Nephron (organoid): ENCODE measurements around the gene WASHC4.

ENCODE experiments used
- H3K27ac Mint-ChIP-seq, 3 experiments: 2 replicates each; pipeline ENCODE4 v1.8.0; 2020; ENCODE audit warnings: mixed read lengths in 3 of 3, mild to moderate bottlenecking in 2 of 3, moderate library complexity in 1 of 3
- H3K27me3 Mint-ChIP-seq: 2 replicates; pipeline ENCODE4 v1.8.0; 2021; ENCODE audit warnings: low read depth, mild to moderate bottlenecking, moderate library complexity, mixed read lengths
- H3K36me3 Mint-ChIP-seq: 2 replicates; pipeline ENCODE4 v1.8.0; 2020; ENCODE audit warnings: low read depth, mixed read lengths
- H3K4me1 Mint-ChIP-seq: 2 replicates; pipeline ENCODE4 v1.8.0; 2020; ENCODE audit warnings: mixed read lengths
- H3K4me3 Mint-ChIP-seq, 3 experiments: 2 replicates each; pipeline ENCODE4 v1.8.0; 2020; ENCODE audit warnings: mild to moderate bottlenecking in 3 of 3, mixed read lengths in 3 of 3, moderate library complexity in 2 of 3
- H3K9me3 Mint-ChIP-seq: 2 replicates; pipeline ENCODE4 v1.8.0; 2020; ENCODE audit warnings: mixed read lengths
- TF ChIP-seq, protein P1 (sequence below), 3 experiments: fragments of 200-600 bp; sonication (generic); IDR thresholded peaks; one replicate each; pipeline ENCODE4 v1.5.0; 2021; ENCODE audit warnings: antibody characterized with exemption in 3 of 3; ENCODE audit not compliant: unreplicated experiment in 3 of 3

WASHC4 gene

GRCh38 chr12:105141320-105141922 is 33.9 kb downstream of the WASHC4 start:
- H3K4me3 Mint-ChIP-seq = no peak overlapping the region

DNA sequence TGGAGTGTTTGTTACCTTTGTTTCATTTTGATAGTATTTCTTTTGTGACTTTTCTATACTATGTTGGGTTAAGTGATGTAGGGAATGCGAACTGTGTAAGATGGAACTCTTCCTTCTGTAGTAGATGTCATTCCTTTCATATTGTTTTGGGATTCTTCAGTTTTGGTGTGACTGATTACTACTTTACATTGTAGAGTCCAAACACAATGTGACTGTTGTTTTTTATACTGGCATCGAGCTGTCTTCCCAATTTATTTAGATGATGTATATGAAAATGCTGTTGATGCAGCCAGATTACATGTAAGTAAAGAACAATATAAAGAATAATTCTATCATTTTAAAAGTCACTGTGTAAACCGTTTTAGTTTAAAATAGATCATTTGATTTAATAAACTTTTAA is 34.7 kb downstream of the WASHC4 start:
- no peaks in the 10 kb centered on the region for H3K9me3 Mint-ChIP-seq
- H3K4me1 Mint-ChIP-seq = no peaks in the 10 kb centered on the region
- no peaks in the 10 kb centered on the region for H3K27me3 Mint-ChIP-seq
- H3K36me3 Mint-ChIP-seq = peaks cover 56% of the 10 kb centered on the region
- no peak overlapping the region for H3K4me3 Mint-ChIP-seq
- TF ChIP-seq, protein P1, sequence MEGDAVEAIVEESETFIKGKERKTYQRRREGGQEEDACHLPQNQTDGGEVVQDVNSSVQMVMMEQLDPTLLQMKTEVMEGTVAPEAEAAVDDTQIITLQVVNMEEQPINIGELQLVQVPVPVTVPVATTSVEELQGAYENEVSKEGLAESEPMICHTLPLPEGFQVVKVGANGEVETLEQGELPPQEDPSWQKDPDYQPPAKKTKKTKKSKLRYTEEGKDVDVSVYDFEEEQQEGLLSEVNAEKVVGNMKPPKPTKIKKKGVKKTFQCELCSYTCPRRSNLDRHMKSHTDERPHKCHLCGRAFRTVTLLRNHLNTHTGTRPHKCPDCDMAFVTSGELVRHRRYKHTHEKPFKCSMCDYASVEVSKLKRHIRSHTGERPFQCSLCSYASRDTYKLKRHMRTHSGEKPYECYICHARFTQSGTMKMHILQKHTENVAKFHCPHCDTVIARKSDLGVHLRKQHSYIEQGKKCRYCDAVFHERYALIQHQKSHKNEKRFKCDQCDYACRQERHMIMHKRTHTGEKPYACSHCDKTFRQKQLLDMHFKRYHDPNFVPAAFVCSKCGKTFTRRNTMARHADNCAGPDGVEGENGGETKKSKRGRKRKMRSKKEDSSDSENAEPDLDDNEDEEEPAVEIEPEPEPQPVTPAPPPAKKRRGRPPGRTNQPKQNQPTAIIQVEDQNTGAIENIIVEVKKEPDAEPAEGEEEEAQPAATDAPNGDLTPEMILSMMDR (IDR thresholded peaks at IDR 0.05; ENCODE audit: unreplicated experiment in 3 of 3) = no peak
- no peak overlapping the region for H3K27ac Mint-ChIP-seq

More at GRCh38 chr12:105141320-105141922, 33.9 kb downstream of the WASHC4 start:
- Mint-ChIP-seq H3K9me3 (no peaks in the 10 kb centered on the region), H3K27ac (no peak overlapping the region), H3K27me3 (no peaks in the 10 kb centered on the region), H3K36me3 (peaks cover 56% of the 10 kb centered on the region), H3K4me1 (no peaks in the 10 kb centered on the region)
- TF ChIP-seq, protein P1 (IDR thresholded peaks at IDR 0.05; ENCODE audit: unreplicated experiment in 3 of 3) = no peak

DNA sequence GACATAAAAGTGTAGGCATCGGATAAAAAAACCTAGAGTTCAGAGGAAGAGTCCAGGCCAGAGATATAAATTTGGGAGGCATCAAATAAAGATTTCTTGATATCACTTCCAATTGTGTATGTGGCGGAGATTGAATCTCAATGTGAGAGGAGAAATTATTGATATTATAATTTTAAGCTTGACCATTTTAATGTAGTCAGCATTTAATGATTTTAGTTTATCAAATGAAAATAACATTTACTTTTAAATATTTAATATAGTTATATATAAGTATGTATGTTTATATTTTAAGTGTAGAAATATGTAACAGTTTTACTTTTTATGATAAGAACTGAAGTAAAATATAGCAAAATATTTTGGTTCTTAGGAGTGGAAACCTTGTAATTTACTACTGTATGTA is 48.7 kb downstream of the WASHC4 start:
- TF ChIP-seq, protein P1 (IDR thresholded peaks at IDR 0.05; ENCODE audit: unreplicated experiment in 3 of 3) = no peak
- Mint-ChIP-seq H3K27me3 (no peaks in the 10 kb centered on the region), H3K27ac (no peak overlapping the region), H3K4me1 (no peaks in the 10 kb centered on the region), H3K36me3 (peaks cover 50% of the 10 kb centered on the region), H3K4me3 (no peak overlapping the region), H3K9me3 (no peaks in the 10 kb centered on the region)

GRCh38 chr12:105157606-105158005 is 50.1 kb downstream of the WASHC4 start:
- TF ChIP-seq, protein P1 (IDR thresholded peaks at IDR 0.05; ENCODE audit: unreplicated experiment in 3 of 3) = no peak
- Mint-ChIP-seq H3K27me3 (no peaks in the 10 kb centered on the region), H3K36me3 (peaks cover 55% of the 10 kb centered on the region), H3K4me1 (no peaks in the 10 kb centered on the region), H3K27ac (no peak overlapping the region), H3K4me3 (no peak overlapping the region), H3K9me3 (no peaks in the 10 kb centered on the region)

DNA sequence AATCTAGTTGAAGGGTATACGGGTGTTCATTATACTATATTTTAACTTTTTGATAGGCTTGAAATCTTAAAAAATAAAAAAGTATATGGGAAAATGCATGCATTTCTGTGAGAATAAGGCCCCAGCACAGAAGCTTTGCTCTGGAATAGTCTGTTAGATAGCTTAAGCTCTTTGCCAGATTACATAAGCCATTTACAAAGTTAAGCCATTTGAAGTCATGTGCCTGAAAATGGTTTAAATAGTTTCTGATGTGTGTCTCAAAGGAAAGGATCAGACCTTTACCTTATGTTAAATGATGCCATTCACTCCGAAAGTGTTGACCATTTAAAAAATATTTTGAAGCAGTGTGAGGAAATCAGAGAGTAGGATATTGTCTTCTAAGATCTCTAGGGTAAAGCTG is 51.3 kb downstream of the WASHC4 start:
- Mint-ChIP-seq H3K27me3 (no peaks in the 10 kb centered on the region), H3K27ac (no peak overlapping the region), H3K4me1 (no peaks in the 10 kb centered on the region), H3K4me3 (no peak overlapping the region), H3K36me3 (peaks cover 64% of the 10 kb centered on the region), H3K9me3 (no peaks in the 10 kb centered on the region)
- TF ChIP-seq, protein P1 (IDR thresholded peaks at IDR 0.05; ENCODE audit: unreplicated experiment in 3 of 3) = no peak

DNA sequence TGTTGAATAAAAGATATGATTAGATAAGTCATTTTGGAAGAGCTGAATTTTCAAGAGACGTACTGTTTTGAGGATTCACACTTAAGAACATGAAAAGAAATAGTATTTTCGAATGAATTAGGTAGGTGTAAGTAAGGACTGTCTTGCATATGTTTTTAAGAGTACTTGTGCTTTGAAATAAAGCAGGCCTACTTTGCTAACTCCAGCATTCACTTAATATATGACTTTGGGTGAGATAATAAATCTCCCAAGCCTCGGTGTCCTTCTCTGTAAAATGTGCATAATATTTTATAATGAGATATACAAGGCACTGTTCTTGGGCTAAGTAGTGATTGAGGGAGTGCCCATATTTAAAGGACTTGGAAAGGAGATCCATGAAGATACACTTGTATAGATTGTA is 54.6 kb downstream of the WASHC4 start:
- H3K36me3 Mint-ChIP-seq = peaks cover 63% of the 10 kb centered on the region
- no peaks in the 10 kb centered on the region for H3K9me3 Mint-ChIP-seq
- TF ChIP-seq, protein P1 (IDR thresholded peaks at IDR 0.05; ENCODE audit: unreplicated experiment in 3 of 3) = no peak
- H3K27me3 Mint-ChIP-seq = no peaks in the 10 kb centered on the region
- H3K4me1 Mint-ChIP-seq = no peaks in the 10 kb centered on the region
- no peak overlapping the region for H3K27ac Mint-ChIP-seq
- no peak overlapping the region for H3K4me3 Mint-ChIP-seq
